ENCODE results near the gene POLE.

DNA sequence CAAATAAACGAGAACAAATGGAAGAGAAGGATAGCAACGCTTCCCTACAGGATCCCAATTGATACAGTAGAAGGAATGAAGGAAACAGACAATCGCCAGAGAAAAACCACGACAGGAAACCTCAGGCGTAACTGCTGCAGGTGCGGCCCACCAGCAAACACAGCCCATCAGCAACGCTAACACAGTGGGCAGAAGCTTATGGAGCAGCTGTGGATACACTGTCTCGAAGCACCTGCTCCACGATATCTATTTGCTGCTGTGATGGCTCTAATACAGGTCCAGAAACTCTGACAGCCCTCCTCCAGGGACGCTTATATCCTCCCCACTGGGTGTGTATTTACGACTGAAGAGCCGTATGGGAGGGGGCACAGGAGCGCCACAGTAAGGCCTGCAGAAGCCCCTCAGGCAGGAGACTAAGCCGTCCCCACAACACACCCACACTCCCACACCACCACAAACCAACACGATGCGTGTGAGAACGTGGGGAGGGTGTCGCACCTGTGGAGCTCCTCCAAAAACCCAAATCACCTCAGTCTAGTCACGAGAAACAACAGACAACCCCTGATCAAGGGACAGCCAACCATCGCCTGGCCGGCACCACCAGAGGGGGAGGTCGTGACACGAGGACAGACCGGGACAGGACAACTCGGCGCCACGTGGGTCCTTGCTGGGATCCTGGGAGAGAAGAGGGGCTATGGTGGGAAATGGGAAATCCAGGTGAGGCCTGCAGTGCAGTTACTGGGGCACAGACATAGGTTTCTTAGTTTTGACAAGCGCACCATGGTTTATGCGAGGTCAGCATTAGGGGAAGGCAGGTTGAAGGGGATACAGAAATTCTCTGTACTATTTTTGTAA is 24.0 kb downstream of the POLE start:
- TF ChIP-seq POLR2AphosphoS5 (IDR thresholded peaks at IDR 0.05; ENCODE audit: low read depth, low read length), result no peak
- TF ChIP-seq POLR2A (IDR thresholded peaks at IDR 0.05; ENCODE audit: low read depth, low read length), result no peak
- TF ChIP-seq SPI1 (IDR thresholded peaks at IDR 0.05; ENCODE audit: low read depth, low read length), result no peak

Measured in GM12891 (cell line).